ENCODE data around the gene PAGE1.
"Not testable (repeated sequence)": the region's sequence is repeated elsewhere in the genome, so short reads cannot be mapped to it uniquely, and the experiment has no call there.

DNA sequence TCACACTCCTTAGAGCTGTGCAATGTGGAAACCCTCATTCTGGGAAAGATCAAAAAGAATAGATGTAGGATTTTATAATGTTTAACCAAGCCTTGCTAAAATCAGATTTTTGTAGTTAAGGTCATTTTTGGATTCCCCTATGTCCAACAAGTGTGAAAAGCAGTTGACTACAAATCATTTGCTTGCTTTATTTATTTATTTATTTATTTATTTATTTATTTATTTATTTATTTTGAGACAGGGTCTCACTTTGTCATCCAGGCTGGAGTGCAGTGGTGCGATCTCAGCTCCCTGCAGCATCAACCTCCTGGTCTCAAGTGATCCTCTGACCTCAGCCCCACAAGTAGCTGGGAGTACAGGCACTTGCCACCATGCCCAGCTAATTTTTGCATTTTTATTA is 45.7 kb upstream of the PAGE1 start:
- TF ChIP-seq, protein P1, sequence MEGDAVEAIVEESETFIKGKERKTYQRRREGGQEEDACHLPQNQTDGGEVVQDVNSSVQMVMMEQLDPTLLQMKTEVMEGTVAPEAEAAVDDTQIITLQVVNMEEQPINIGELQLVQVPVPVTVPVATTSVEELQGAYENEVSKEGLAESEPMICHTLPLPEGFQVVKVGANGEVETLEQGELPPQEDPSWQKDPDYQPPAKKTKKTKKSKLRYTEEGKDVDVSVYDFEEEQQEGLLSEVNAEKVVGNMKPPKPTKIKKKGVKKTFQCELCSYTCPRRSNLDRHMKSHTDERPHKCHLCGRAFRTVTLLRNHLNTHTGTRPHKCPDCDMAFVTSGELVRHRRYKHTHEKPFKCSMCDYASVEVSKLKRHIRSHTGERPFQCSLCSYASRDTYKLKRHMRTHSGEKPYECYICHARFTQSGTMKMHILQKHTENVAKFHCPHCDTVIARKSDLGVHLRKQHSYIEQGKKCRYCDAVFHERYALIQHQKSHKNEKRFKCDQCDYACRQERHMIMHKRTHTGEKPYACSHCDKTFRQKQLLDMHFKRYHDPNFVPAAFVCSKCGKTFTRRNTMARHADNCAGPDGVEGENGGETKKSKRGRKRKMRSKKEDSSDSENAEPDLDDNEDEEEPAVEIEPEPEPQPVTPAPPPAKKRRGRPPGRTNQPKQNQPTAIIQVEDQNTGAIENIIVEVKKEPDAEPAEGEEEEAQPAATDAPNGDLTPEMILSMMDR (IDR thresholded peaks at IDR 0.05; ENCODE audit: extremely low read depth in 1 of 2, insufficient read depth in 1 of 2, low read depth in 1 of 2, low read length in 2 of 2) = not testable (repeated sequence)
- not testable (repeated sequence) for TF ChIP-seq EZH2 (IDR thresholded peaks at IDR 0.05; ENCODE audit: borderline replicate concordance, low read depth, low read length, severe bottlenecking); GATA2 (IDR thresholded peaks at IDR 0.05; ENCODE audit: insufficient read depth, insufficient read length, low read depth, low read length); JUN (IDR thresholded peaks at IDR 0.05; ENCODE audit: borderline replicate concordance, insufficient read depth, insufficient read length, low read depth); POLR2A (IDR thresholded peaks at IDR 0.05; ENCODE audit: low read depth, low read length); POLR2AphosphoS5 (IDR thresholded peaks at IDR 0.05; ENCODE audit: insufficient read depth, low read depth, low read length); MYC (IDR thresholded peaks at IDR 0.05; ENCODE audit: low read depth, low read length)
- TF ChIP-seq, protein P2, sequence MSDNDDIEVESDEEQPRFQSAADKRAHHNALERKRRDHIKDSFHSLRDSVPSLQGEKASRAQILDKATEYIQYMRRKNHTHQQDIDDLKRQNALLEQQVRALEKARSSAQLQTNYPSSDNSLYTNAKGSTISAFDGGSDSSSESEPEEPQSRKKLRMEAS (IDR thresholded peaks at IDR 0.05; ENCODE audit: insufficient read depth, insufficient read length) = not testable (repeated sequence)
